ENCODE results near the gene TIAM1.

TIAM1 gene

GRCh38 chr21:31282095-31282709, 61.9 kb downstream of the TIAM1 start:
- peak; percentile 72 for DNase-seq (ENCODE audit: low read depth)

DNA sequence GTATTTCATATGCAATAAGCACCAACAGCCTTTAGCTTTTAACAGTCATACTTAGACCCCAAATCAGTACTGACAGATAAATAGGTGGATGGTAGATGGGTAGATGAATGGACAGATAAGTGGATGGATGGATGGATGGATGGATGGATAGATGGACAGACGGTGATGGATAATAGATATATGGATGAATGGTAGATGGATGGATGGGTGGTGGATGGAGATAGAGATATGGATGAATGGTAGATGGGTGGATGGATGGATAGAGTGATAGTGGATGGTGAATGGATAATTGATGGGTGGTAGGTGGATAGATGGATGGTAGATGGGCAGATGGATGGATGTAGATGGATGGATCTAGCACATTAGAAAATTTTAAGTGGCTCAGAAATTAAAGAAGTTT, 62.5 kb downstream of the TIAM1 start:
- DNase-seq (ENCODE audit: low read depth): no peak

DNA sequence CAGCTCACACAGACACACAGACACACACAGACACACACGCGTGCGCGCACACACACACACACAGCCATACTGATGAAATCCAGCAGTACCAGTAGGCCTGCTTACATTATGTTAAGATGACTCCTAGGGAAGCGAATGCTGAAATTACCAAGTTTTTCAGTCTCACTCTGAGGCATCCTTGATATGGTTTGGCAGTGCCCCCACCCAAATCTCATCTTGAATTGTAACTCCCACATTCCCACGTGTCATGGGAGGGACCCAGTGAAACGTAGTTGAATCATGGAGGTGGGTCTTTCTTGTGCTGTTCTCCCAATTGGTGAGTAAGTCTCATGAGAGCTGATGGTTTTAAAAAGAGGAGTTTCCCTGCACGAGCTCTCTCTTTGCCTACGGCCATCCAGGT, 64.1 kb downstream of the TIAM1 start:
- DNase-seq (ENCODE audit: low read depth): no peak

DNA sequence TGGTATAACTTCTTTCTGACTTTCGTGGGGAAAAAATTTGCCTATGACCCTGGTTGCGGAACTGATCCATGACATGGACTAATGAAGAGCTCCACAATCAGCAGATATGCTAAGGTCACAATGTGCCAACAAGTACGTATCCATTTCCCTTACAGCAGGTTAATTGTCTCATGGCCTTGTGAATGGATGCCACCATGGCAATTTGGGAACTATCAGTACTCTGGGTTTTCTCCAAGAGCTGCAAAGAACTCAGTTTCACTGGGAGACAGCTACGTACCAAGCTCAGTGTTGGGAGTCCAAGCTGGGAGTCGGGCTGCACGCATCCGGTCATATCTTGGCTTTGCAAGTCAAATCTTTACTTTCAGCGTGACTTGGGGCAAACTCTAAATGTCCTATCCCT, 64.8 kb downstream of the TIAM1 start:
- DNase-seq (ENCODE audit: low read depth): no peak

- DNase-seq (ENCODE audit: low read depth): no peak
Observed at GRCh38 chr21:31278511-31279130, 65.4 kb downstream of the TIAM1 start.

DNA sequence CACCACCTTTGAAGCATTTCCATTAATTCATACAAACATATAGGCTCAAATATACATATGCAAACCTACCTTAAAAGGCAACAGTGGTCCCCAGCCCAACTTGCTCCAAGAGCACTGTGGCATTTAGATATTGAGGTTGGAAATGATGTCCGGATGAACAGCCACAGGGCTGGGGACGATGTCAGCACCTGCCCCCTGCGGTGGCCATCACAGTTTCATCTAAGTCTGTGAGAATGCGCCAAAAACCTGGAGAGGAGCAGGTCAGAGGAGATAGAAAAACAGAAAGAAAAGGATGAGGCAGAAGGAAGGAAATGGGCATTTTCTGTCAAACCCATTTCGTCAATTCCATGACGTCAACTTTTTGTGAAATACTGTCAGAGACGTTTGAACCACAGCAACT, 67.4 kb downstream of the TIAM1 start:
- no peak for DNase-seq (ENCODE audit: low read depth)

GRCh38 chr21:31275901-31276300, 68.2 kb downstream of the TIAM1 start:
- no peak for DNase-seq (ENCODE audit: low read depth)

GRCh38 chr21:31273278-31273677, 70.8 kb downstream of the TIAM1 start:
- no peak for DNase-seq (ENCODE audit: low read depth)

GRCh38 chr21:31268090-31268489, 76.0 kb downstream of the TIAM1 start:
- DNase-seq (ENCODE audit: low read depth): no peak

- no peak for DNase-seq (ENCODE audit: low read depth)
Observed at GRCh38 chr21:31267644-31268043, 76.4 kb downstream of the TIAM1 start.

DNA sequence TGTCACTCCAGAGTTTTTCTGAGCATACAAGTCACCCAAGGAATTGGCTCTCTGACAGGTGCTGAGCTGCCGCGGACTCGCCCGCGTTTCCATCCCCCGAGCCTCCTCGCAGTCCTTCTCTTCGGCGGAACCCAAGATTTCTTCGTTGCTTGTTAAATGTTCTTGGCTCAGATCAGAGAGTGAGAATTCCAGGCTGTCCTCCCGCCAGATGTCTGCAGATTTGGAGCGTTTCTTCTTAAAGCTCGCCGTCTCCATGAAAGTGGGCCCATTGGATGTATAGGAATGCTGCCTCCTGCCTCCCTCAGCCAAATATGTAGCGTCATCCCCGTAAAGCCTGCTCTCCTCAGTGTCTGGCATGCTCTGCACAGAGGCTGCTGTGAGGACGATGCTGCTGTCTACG, 77.8 kb downstream of the TIAM1 start:
- DNase-seq (ENCODE audit: low read depth): no peak

- DNase-seq (ENCODE audit: low read depth): no peak
Observed at GRCh38 chr21:31265366-31266013, 78.6 kb downstream of the TIAM1 start.

DNA sequence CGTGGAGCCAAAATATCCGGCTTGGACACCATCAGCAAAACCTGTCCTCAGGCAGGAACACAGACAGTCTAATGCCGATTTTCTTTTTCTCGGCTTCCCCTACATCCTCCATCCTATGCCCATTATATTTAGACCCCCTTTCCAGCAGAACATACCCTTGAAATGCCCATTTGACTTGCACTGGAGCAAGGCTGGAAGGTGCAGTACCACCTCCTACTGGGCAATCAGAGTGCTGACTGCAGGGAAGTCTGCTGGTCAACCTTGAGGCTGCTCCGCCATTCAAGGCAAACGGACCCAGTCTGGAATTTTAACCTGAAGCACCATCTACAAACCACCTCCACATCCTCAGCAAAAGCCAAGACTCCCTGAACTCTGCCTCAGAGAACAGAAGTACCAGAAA, 79.5 kb downstream of the TIAM1 start:
- no peak for DNase-seq (ENCODE audit: low read depth)

GRCh38 chr21:31262728-31263127, 81.3 kb downstream of the TIAM1 start:
- DNase-seq (ENCODE audit: low read depth): no peak

GRCh38 chr21:31261759-31262158, 82.3 kb downstream of the TIAM1 start:
- no peak for DNase-seq (ENCODE audit: low read depth)

- no peak for DNase-seq (ENCODE audit: low read depth)
Observed at GRCh38 chr21:31260790-31261189, 83.3 kb downstream of the TIAM1 start.

DNA sequence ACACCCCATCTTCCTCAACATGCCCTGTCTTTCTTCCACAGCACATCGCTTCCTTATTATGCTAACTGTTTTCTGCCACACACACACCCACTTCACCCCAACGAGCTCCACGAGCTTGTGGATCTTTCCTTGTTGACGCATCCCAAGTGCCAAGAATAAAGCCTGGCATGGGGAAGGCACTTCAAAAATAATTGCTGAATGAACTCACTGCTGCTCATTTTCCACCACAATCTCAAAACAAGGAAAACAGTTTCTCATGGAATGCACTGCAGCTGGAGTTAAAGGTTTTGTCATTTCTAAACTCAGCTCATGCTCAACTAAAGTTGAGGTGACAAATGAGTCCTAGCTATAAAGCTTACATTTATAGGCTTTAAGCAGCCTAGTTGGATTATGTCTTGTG, 86.0 kb downstream of the TIAM1 start:
- DNase-seq (ENCODE audit: low read depth): no peak

DNA sequence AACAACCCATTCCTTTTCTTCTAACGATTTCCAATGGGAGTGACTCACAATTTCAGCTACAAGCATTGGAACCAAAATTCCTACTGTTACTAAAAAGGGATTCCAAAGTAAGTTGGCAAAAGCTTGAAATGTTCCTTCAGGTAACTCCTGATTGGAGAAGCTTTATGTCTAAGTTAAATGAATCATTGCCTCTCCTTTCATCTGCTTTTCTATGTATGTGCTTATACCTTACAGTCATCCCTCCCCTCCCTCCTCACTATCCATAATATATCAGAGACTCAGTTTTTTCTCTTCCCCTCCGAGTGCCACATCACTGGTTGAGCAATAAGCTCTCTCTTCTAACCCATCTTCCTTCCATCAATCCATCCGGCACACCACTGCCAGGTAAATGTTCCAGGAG, 86.8 kb downstream of the TIAM1 start:
- no peak for DNase-seq (ENCODE audit: low read depth)

- DNase-seq (ENCODE audit: low read depth): no peak
Observed at GRCh38 chr21:31255896-31256295, 88.2 kb downstream of the TIAM1 start.

DNA sequence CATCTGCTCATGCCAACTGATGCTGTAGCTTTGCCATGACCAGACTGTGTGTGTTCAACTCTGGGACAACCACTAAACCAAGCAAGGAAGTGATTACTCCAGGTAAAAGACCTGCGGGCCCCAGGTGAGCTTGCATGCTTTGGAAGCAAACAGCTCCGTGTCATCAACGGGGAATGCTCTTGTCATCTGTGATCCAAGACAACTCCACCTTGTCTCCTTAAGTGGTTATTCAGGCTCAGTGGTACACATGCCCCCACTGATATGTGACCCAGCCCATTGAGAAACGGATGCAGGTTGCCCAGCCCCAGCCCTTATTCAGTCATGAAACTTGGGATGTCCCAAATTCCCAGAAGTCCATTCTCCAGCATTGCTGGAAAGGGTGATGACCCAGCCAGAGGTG, 89.0 kb downstream of the TIAM1 start:
- DNase-seq (ENCODE audit: low read depth): no peak

DNA sequence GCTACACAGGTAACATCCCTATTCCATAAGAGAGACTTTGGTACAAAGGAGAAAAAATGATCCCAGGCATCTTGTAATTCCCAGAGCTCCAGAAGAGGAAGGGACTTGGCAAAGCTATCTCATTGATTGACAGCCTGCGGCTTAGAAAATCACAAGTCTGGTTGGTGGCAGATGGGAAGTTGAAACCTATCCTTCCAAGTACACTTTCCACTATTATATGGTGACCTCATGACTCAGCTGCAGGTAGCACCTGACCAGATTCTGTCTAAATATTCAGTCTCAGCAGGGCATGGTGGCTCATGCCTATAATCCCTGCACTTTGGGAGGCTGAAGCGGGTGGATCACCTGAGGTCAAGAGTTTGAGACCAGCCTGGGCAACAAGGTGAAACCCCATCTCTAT, 89.9 kb downstream of the TIAM1 start:
- no peak for DNase-seq (ENCODE audit: low read depth)

- no peak for DNase-seq (ENCODE audit: low read depth)
Observed at GRCh38 chr21:31253684-31254083, 90.4 kb downstream of the TIAM1 start.

GRCh38 chr21:31252611-31253010, 91.5 kb downstream of the TIAM1 start:
- no peak for DNase-seq (ENCODE audit: low read depth)

GRCh38 chr21:31252091-31252490, 92.0 kb downstream of the TIAM1 start:
- no peak for DNase-seq (ENCODE audit: low read depth)

All from fibroblast of the conjunctiva (primary cell).